AG04450 (cell line): Measurements from ENCODE around the gene EZR. TPM values are rescaled to one million over a fixed set of nuclear protein-coding genes. Genes with fewer than 3 reads are reported as not detected.

Source experiments
- CTCF ChIA-PET: fragments of 300-600, 350-600 bp; formaldehyde crosslinking; extraction: SDS; loops from one replicate; lab custom pipeline; 2022; ENCODE audit warnings: antibody characterized with exemption, inconsistent platforms; lab: Charles Lee
- POLR2A ChIA-PET: fragments of 350-600 bp; formaldehyde crosslinking; extraction: SDS; loops from one replicate; lab custom pipeline; 2021; ENCODE audit warnings: antibody characterized with exemption, inconsistent platforms; lab: Yijun Ruan, JAX
- DNase-seq: peaks from one replicate; pipeline ENCODE4 v3.0.0-alpha.2; 2011; ENCODE audit warnings: low read depth, low spot score
- H3K27ac ChIP-seq: one replicate; pipeline ENCODE4 v1.5.1; 2012; ENCODE audit warnings: low read depth, low read length, control low read depth
- H3K27me3 ChIP-seq: one replicate; pipeline ENCODE4 v1.6.0; 2012; ENCODE audit warnings: low read length; ENCODE audit not compliant: control insufficient read depth, insufficient read depth
- H3K4me3 ChIP-seq: 2 replicates; pipeline ENCODE4 v1.5.1; 2011; ENCODE audit warnings: mild to moderate bottlenecking, low read depth, low read length, control low read depth
- H3K9me3 ChIP-seq: 2 replicates; pipeline ENCODE4 v1.5.1; 2012; ENCODE audit warnings: low read length; ENCODE audit not compliant: control insufficient read depth, insufficient read depth
- CTCF ChIP-seq: IDR thresholded peaks from 2 replicates; pipeline ENCODE4 v1.5.1; 2011; ENCODE audit warnings: low read depth, low read length, control low read depth, inconsistent platforms
- polyA plus RNA-seq: library from polyadenylated mRNA; depleted of rRNA; stranded (reverse); fragments of >200 nt; gene quantifications from 2 replicates; pipeline ENCODE4 v1.2.3, GENCODE V29; 2011

EZR gene
- polyA plus RNA-seq, 1 experiment, result 61.2 TPM

GRCh38 chr6:158818581-158819212 lies 471 bp downstream of the EZR start:
- POLR2A ChIA-PET, result interaction anchor here (1.0 to 1.3 kb wide), 2 partner anchors 50 to 62 kb away, joined by 3 to 7 read pairs; no protein-coding TSS in a partner anchor
- CTCF ChIA-PET, result no interaction called here

GRCh38 chr6:158817728-158818580 lies 1.2 kb downstream of the EZR start:
- no peak for TF ChIP-seq CTCF
- Histone ChIP-seq H3K27me3 (no peaks in the 10 kb centered on the region), H3K4me3 (peak overlapping the region; percentile 78), H3K9me3 (no peaks in the 10 kb centered on the region), H3K27ac (peak overlapping the region; percentile 70)
- CTCF ChIA-PET, result no interaction called here
- POLR2A ChIA-PET, result no interaction called here
- DNase-seq, result no peak

More at GRCh38 chr6:158818581-158819212, 471 bp downstream of the EZR start:
- H3K27ac ChIP-seq, result peak overlapping the region; percentile 70
- H3K4me3 ChIP-seq, result peak overlapping the region; percentile 78
- no peak for DNase-seq
- no peaks in the 10 kb centered on the region for H3K9me3 ChIP-seq
- no peak for TF ChIP-seq CTCF
- no peaks in the 10 kb centered on the region for H3K27me3 ChIP-seq

- no peak for TF ChIP-seq CTCF
- H3K4me3 ChIP-seq, result peak overlapping the region; percentile 78
- no peaks in the 10 kb centered on the region for H3K9me3 ChIP-seq
- ChIA-PET POLR2A (no interaction called here), CTCF (no interaction called here)
- no peaks in the 10 kb centered on the region for H3K27me3 ChIP-seq
- no peak for DNase-seq
- H3K27ac ChIP-seq, result peak overlapping the region; percentile 40
Observed at GRCh38 chr6:158816803-158817727, 2.1 kb downstream of the EZR start.

- Histone ChIP-seq H3K27ac (no peak overlapping the region), H3K27me3 (no peaks in the 10 kb centered on the region), H3K9me3 (no peaks in the 10 kb centered on the region), H3K4me3 (peak overlapping the region; percentile 78)
- no peak for DNase-seq
- TF ChIP-seq CTCF, result no peak
- POLR2A ChIA-PET, result no interaction called here
- CTCF ChIA-PET, result no interaction called here
Observed at GRCh38 chr6:158816329-158816728, 2.8 kb downstream of the EZR start.
